Activated naive CD8-positive, alpha-beta T cell (primary cell): ENCODE measurements around the gene PHF23.

Source experiments
- H3K27ac Mint-ChIP-seq: one replicate; pipeline ENCODE4 v1.8.0; 2021; ENCODE audit warnings: mixed read lengths
- H3K27me3 Mint-ChIP-seq: one replicate; pipeline ENCODE4 v1.8.0; 2021; ENCODE audit warnings: mixed read lengths
- H3K36me3 Mint-ChIP-seq: one replicate; pipeline ENCODE4 v1.8.0; 2021; ENCODE audit warnings: mixed read lengths
- H3K4me1 Mint-ChIP-seq: one replicate; pipeline ENCODE4 v1.8.0; 2021; ENCODE audit warnings: low read depth, mixed read lengths
- H3K4me3 Mint-ChIP-seq: one replicate; pipeline ENCODE4 v1.8.0; 2021; ENCODE audit warnings: mild to moderate bottlenecking, mixed read lengths
- H3K9me3 Mint-ChIP-seq: one replicate; pipeline ENCODE4 v1.8.0; 2021; ENCODE audit warnings: low read depth, mixed read lengths

Gene PHF23

GRCh38 chr17:7262192-7262934 lies 23.1 kb upstream of the PHF23 start, which contains the start of gene CLDN7:
CLDN7 (minus strand) TSS chr17:7262478; CDS start chr17:7262043, 435 bp downstream.
- Mint-ChIP-seq H3K4me1 (peaks cover 32% of the 10 kb centered on the region), H3K36me3 (no peaks in the 10 kb centered on the region), H3K27ac (peak within 1 kb of the TSS; percentile 81), H3K4me3 (peak within 1 kb of the TSS; percentile 78), H3K9me3 (no peaks in the 10 kb centered on the region), H3K27me3 (no peaks in the 10 kb centered on the region)

- Mint-ChIP-seq H3K4me1 (peaks cover 32% of the 10 kb centered on the region), H3K27ac (peak overlapping the region; percentile 81), H3K4me3 (peak overlapping the region; percentile 74), H3K36me3 (peaks cover 2% of the 10 kb centered on the region), H3K27me3 (no peaks in the 10 kb centered on the region), H3K9me3 (no peaks in the 10 kb centered on the region)
Measured at GRCh38 chr17:7261379-7262191, 22.3 kb upstream of the PHF23 start.

GRCh38 chr17:7260651-7261378 lies 21.6 kb upstream of the PHF23 start:
- peaks cover 32% of the 10 kb centered on the region for H3K4me1 Mint-ChIP-seq
- peak overlapping the region; percentile 68 for H3K4me3 Mint-ChIP-seq
- H3K9me3 Mint-ChIP-seq = no peaks in the 10 kb centered on the region
- H3K27ac Mint-ChIP-seq = no peak overlapping the region
- peaks cover 2% of the 10 kb centered on the region for H3K36me3 Mint-ChIP-seq
- H3K27me3 Mint-ChIP-seq = no peaks in the 10 kb centered on the region

- Mint-ChIP-seq H3K27ac (no peak overlapping the region), H3K9me3 (no peaks in the 10 kb centered on the region), H3K27me3 (no peaks in the 10 kb centered on the region), H3K36me3 (peaks cover 2% of the 10 kb centered on the region), H3K4me1 (peaks cover 32% of the 10 kb centered on the region), H3K4me3 (peak overlapping the region; percentile 68)
Measured at GRCh38 chr17:7260151-7260550, 20.9 kb upstream of the PHF23 start.

- Mint-ChIP-seq H3K9me3 (no peaks in the 10 kb centered on the region), H3K27ac (no peak overlapping the region), H3K36me3 (peaks cover 2% of the 10 kb centered on the region), H3K4me1 (peaks cover 32% of the 10 kb centered on the region), H3K27me3 (no peaks in the 10 kb centered on the region), H3K4me3 (no peak overlapping the region)
Measured at GRCh38 chr17:7259555-7259889, 20.3 kb upstream of the PHF23 start.

GRCh38 chr17:7258731-7259554 lies 19.7 kb upstream of the PHF23 start:
- H3K27me3 Mint-ChIP-seq = no peaks in the 10 kb centered on the region
- no peaks in the 10 kb centered on the region for H3K9me3 Mint-ChIP-seq
- peaks cover 2% of the 10 kb centered on the region for H3K36me3 Mint-ChIP-seq
- H3K4me1 Mint-ChIP-seq = peaks cover 33% of the 10 kb centered on the region
- H3K27ac Mint-ChIP-seq = peak overlapping the region; percentile 34
- H3K4me3 Mint-ChIP-seq = no peak overlapping the region

GRCh38 chr17:7256766-7257456 lies 17.7 kb upstream of the PHF23 start:
- H3K4me1 Mint-ChIP-seq = peaks cover 32% of the 10 kb centered on the region
- H3K36me3 Mint-ChIP-seq = peaks cover 9% of the 10 kb centered on the region
- no peaks in the 10 kb centered on the region for H3K9me3 Mint-ChIP-seq
- H3K4me3 Mint-ChIP-seq = no peak overlapping the region
- peak overlapping the region; percentile 79 for H3K27ac Mint-ChIP-seq
- H3K27me3 Mint-ChIP-seq = no peaks in the 10 kb centered on the region

- H3K4me1 Mint-ChIP-seq = peaks cover 29% of the 10 kb centered on the region
- no peaks in the 10 kb centered on the region for H3K9me3 Mint-ChIP-seq
- H3K4me3 Mint-ChIP-seq = peak overlapping the region; percentile 54
- H3K27ac Mint-ChIP-seq = peak overlapping the region; percentile 37
- H3K36me3 Mint-ChIP-seq = peaks cover 9% of the 10 kb centered on the region
- no peaks in the 10 kb centered on the region for H3K27me3 Mint-ChIP-seq
Measured at GRCh38 chr17:7254511-7254910, 15.3 kb upstream of the PHF23 start.

GRCh38 chr17:7253082-7253481 lies 13.8 kb upstream of the PHF23 start:
- Mint-ChIP-seq H3K36me3 (peaks cover 9% of the 10 kb centered on the region), H3K4me1 (peaks cover 36% of the 10 kb centered on the region), H3K27me3 (no peaks in the 10 kb centered on the region), H3K9me3 (no peaks in the 10 kb centered on the region), H3K27ac (peak overlapping the region; percentile 99), H3K4me3 (peak overlapping the region; percentile 99)

- Mint-ChIP-seq H3K4me1 (peaks cover 36% of the 10 kb centered on the region), H3K4me3 (peak within 1 kb of the TSS; percentile 99), H3K27me3 (no peaks in the 10 kb centered on the region), H3K9me3 (no peaks in the 10 kb centered on the region), H3K27ac (peak within 1 kb of the TSS; percentile 99), H3K36me3 (peaks cover 9% of the 10 kb centered on the region)
Measured at GRCh38 chr17:7252176-7253043, 13.2 kb upstream of the PHF23 start, which contains the start of gene ELP5. ELP5 (plus strand) TSS chr17:7252215; CDS start chr17:7252551, 336 bp downstream.

GRCh38 chr17:7251661-7252175 lies 12.5 kb upstream of the PHF23 start, which contains the start of gene CTDNEP1:
CTDNEP1 (minus strand) TSS chr17:7251734; CDS start chr17:7251296, 438 bp downstream.
- Mint-ChIP-seq H3K27ac (peak within 1 kb of the TSS; percentile 99), H3K9me3 (no peaks in the 10 kb centered on the region), H3K36me3 (peaks cover 7% of the 10 kb centered on the region), H3K27me3 (no peaks in the 10 kb centered on the region), H3K4me1 (peaks cover 36% of the 10 kb centered on the region), H3K4me3 (peak within 1 kb of the TSS; percentile 99)

GRCh38 chr17:7250695-7251627 lies 11.7 kb upstream of the PHF23 start:
- H3K27me3 Mint-ChIP-seq = no peaks in the 10 kb centered on the region
- H3K4me1 Mint-ChIP-seq = peaks cover 40% of the 10 kb centered on the region
- peak overlapping the region; percentile 99 for H3K4me3 Mint-ChIP-seq
- H3K27ac Mint-ChIP-seq = peak overlapping the region; percentile 94
- H3K9me3 Mint-ChIP-seq = no peaks in the 10 kb centered on the region
- H3K36me3 Mint-ChIP-seq = peaks cover 7% of the 10 kb centered on the region
